HepG2 (cell line): ENCODE measurements around the gene SLC34A3. TPM values are rescaled to one million over a fixed set of nuclear protein-coding genes. Genes with fewer than 3 reads are reported as not detected.

Experiments used
- AGO1 ChIP-seq: fragments of 200-400 bp; formaldehyde crosslinking; IDR thresholded peaks from 2 replicates; pipeline ENCODE4 v1.6.1; 2017; ENCODE audit warnings: mild to moderate bottlenecking, low read depth, low read length, moderate library complexity; ENCODE audit not compliant: poor library complexity, severe bottlenecking
- CSRNP1 ChIP-seq: sonication (generic); formaldehyde crosslinking; IDR thresholded peaks from 2 replicates; pipeline ENCODE4 v1.8.1; 2023; ENCODE audit warnings: mild to moderate bottlenecking, missing genetic modification reagents
- MAFF ChIP-seq: IDR thresholded peaks from 2 replicates; pipeline ENCODE4 v1.6.1; 2011; ENCODE audit warnings: low read depth, low read length, improper control_type of control experiment
- POGZ ChIP-seq: sonication (generic); formaldehyde crosslinking; IDR thresholded peaks from 2 replicates; pipeline ENCODE4 v1.4.0; 2020; ENCODE audit warnings: mild to moderate bottlenecking, missing genetic modification reagents
- POLR2AphosphoS2 ChIP-seq: IDR thresholded peaks from 2 replicates; pipeline ENCODE4 v1.6.1; 2011; ENCODE audit warnings: low read depth, low read length, improper control_type of control experiment
- ZNF496 ChIP-seq: sonication (generic); formaldehyde crosslinking; IDR thresholded peaks from 2 replicates; pipeline ENCODE4 v1.8.1; 2023; ENCODE audit warnings: mild to moderate bottlenecking, moderate library complexity, missing genetic modification reagents; ENCODE audit not compliant: insufficient replicate concordance
- ZNF766 ChIP-seq: sonication (generic); formaldehyde crosslinking; IDR thresholded peaks from 2 replicates; pipeline ENCODE4 v1.5.0; 2020; ENCODE audit warnings: missing genetic modification reagents, borderline replicate concordance
- ZNF770 ChIP-seq: sonication (generic); formaldehyde crosslinking; IDR thresholded peaks from 2 replicates; pipeline ENCODE4 v1.5.0; 2020; ENCODE audit warnings: mild to moderate bottlenecking, missing genetic modification reagents
- ZSCAN12 ChIP-seq: sonication (generic); formaldehyde crosslinking; IDR thresholded peaks from 2 replicates; pipeline ENCODE4 v1.9.0; 2021; ENCODE audit warnings: mild to moderate bottlenecking, missing genetic modification reagents
- polyA plus RNA-seq, 8 experiments: library from polyadenylated mRNA; depleted of rRNA in 3 of 8; stranded (reverse) in 7 of 8; unstranded in 1 of 8; fragments of >200 nt; fragmentation: Illumina TruSeq in 4 of 8; extraction: Trizol in 4 of 8; gene quantifications; 2 replicates each; pipeline versions ENCODE4 v1.2.1 to v1.2.3, GENCODE V29; 2011 to 2016; ENCODE audit warnings: low read depth in 4 of 8, missing spikeins in 1 of 8, mixed read lengths in 1 of 8; ENCODE audit not compliant: insufficient read depth in 1 of 8
- total RNA-seq, 5 experiments: library from RNA; depleted of rRNA; stranded (reverse); fragments of >200 nt; fragmentation: Illumina TruSeq; extraction: Trizol; gene quantifications; 2 replicates each; pipeline ENCODE4 v1.2.3, GENCODE V29; 2016; ENCODE audit warnings: low read depth in 1 of 5
- TF ChIP-seq, protein P1 (sequence below): sonication (generic); formaldehyde crosslinking; IDR thresholded peaks from 2 replicates; pipeline ENCODE4 v1.4.0; 2020; ENCODE audit warnings: missing genetic modification reagents, borderline replicate concordance
- TF ChIP-seq, protein P2 (sequence below): sonication (generic); formaldehyde crosslinking; IDR thresholded peaks from 2 replicates; pipeline ENCODE4 v1.4.0; 2020; ENCODE audit warnings: mild to moderate bottlenecking, missing genetic modification reagents

Gene SLC34A3
- total and polyA plus RNA-seq, 2 of the 13 experiments (the other 11 are each of a cell fraction or from before 2014, with no cell fraction given) = 0.07 to 1.0 TPM

- TF ChIP-seq, protein P1, sequence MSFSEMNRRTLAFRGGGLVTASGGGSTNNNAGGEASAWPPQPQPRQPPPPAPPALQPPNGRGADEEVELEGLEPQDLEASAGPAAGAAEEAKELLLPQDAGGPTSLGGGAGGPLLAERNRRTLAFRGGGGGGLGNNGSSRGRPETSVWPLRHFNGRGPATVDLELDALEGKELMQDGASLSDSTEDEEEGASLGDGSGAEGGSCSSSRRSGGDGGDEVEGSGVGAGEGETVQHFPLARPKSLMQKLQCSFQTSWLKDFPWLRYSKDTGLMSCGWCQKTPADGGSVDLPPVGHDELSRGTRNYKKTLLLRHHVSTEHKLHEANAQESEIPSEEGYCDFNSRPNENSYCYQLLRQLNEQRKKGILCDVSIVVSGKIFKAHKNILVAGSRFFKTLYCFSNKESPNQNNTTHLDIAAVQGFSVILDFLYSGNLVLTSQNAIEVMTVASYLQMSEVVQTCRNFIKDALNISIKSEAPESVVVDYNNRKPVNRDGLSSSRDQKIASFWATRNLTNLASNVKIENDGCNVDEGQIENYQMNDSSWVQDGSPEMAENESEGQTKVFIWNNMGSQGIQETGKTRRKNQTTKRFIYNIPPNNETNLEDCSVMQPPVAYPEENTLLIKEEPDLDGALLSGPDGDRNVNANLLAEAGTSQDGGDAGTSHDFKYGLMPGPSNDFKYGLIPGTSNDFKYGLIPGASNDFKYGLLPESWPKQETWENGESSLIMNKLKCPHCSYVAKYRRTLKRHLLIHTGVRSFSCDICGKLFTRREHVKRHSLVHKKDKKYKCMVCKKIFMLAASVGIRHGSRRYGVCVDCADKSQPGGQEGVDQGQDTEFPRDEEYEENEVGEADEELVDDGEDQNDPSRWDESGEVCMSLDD (CRISPR knock-in tag) = no peak
- TF ChIP-seq AGO1 = peak; percentile 25
- TF ChIP-seq MAFF = no peak
- peak; percentile 62; the same call in 1 of the 2 replicates for TF ChIP-seq CSRNP1
- peak; percentile 52; the same call in 1 of the 2 replicates for TF ChIP-seq ZNF770 (CRISPR knock-in tag)
- TF ChIP-seq POGZ = no peak
- TF ChIP-seq ZNF496 (CRISPR knock-in tag) = no peak
- TF ChIP-seq POLR2AphosphoS2 = no peak
- no peak for TF ChIP-seq ZSCAN12 (CRISPR knock-in tag)
- no peak for TF ChIP-seq ZNF766 (CRISPR knock-in tag)
- TF ChIP-seq, protein P2, sequence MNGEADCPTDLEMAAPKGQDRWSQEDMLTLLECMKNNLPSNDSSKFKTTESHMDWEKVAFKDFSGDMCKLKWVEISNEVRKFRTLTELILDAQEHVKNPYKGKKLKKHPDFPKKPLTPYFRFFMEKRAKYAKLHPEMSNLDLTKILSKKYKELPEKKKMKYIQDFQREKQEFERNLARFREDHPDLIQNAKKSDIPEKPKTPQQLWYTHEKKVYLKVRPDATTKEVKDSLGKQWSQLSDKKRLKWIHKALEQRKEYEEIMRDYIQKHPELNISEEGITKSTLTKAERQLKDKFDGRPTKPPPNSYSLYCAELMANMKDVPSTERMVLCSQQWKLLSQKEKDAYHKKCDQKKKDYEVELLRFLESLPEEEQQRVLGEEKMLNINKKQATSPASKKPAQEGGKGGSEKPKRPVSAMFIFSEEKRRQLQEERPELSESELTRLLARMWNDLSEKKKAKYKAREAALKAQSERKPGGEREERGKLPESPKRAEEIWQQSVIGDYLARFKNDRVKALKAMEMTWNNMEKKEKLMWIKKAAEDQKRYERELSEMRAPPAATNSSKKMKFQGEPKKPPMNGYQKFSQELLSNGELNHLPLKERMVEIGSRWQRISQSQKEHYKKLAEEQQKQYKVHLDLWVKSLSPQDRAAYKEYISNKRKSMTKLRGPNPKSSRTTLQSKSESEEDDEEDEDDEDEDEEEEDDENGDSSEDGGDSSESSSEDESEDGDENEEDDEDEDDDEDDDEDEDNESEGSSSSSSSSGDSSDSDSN = peak; percentile 56
These were observed 31.1 kb upstream of the SLC34A3 start (continued) for GRCh38 chr9:137199411-137200121.
